Measurements from ENCODE around the gene PROM1.

PROM1 gene

DNA sequence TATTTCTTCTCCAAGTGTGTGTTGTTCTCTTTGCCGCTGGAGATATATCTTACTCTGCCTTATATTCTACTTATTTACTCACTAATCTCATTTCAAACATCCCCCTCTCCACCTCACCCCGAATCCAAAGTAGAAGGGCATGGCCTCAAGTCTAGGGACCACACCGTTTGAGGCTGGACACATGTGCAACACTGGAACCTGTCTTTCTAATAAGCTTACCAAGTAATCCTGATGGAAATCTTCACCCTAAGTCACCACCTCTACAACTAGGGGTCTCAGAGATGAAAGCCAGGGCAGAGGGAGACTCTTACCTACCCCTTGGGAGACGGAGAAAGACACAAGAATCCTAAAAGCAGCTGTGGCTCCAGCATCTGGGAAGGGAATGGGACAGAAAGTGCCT is 6.0 kb downstream of the PROM1 start:
- no peaks in the 10 kb centered on the region for H3K79me1 ChIP-seq (replicated peaks; ENCODE audit: low read length, poor library complexity, severe bottlenecking)
- no peak overlapping the region for H3K4ac ChIP-seq (ENCODE audit: low read depth in 1 of 2, low read length in 2 of 2)
- H2AFZ ChIP-seq (ENCODE audit: low read depth, low read length), result no peak overlapping the region
- peaks cover 10 to 79% of the 10 kb centered on the region in 2 experiments for H3K27me3 ChIP-seq (ENCODE audit: control insufficient read depth in 1 of 2, insufficient read depth in 1 of 2, low read length in 2 of 2)
- H3K27ac ChIP-seq (ENCODE audit: low read length, poor library complexity, severe bottlenecking), result no peak overlapping the region
- no peak overlapping the region for H2BK120ac ChIP-seq (ENCODE audit: low read depth, low read length)
- H3K4me1 ChIP-seq (ENCODE audit: control insufficient read depth, insufficient read depth, low read depth, low read length), result peaks cover 13% of the 10 kb centered on the region
- DNase-seq, result no peak
- no peak overlapping the region for H2BK12ac ChIP-seq (ENCODE audit: low read length in 2 of 2)
- no peaks in the 10 kb centered on the region for H3K9me3 ChIP-seq (ENCODE audit: control insufficient read depth, low read length)
- H2BK5ac ChIP-seq (ENCODE audit: low read depth, low read length, poor library complexity, severe bottlenecking), result no peak overlapping the region
- no peak overlapping the region for H3K4me2 ChIP-seq (ENCODE audit: low read length, poor library complexity, severe bottlenecking)
- no peak overlapping the region for H2AK5ac ChIP-seq (ENCODE audit: low read length, severe bottlenecking)
- H2BK15ac ChIP-seq (ENCODE audit: low read depth, poor library complexity, severe bottlenecking), result no peak overlapping the region
- no peak overlapping the region for H3K4me3 ChIP-seq (ENCODE audit: insufficient read depth in 1 of 2, low read depth in 1 of 2, low read length in 2 of 2)
- no peak overlapping the region for H4K8ac ChIP-seq (ENCODE audit: low read length)
- H3K9ac ChIP-seq (ENCODE audit: low read length), result no peak overlapping the region
- no peak overlapping the region for H3K14ac ChIP-seq (ENCODE audit: low read length in 2 of 2)
- peaks cover 0 to 5% of the 10 kb centered on the region in 2 experiments for H3K36me3 ChIP-seq (ENCODE audit: control insufficient read depth in 1 of 2, insufficient read depth in 2 of 2, low read depth in 1 of 2, low read length in 2 of 2)
- no peak overlapping the region for H3K23ac ChIP-seq (ENCODE audit: low read length in 2 of 2)
- WGBS, result 81% methylated on average over 4 of the region's 4 CpGs
- no peak overlapping the region for H3K18ac ChIP-seq (ENCODE audit: low read depth in 1 of 2, low read length in 2 of 2)
- no peak overlapping the region for H4K91ac ChIP-seq (ENCODE audit: low read length)

DNA sequence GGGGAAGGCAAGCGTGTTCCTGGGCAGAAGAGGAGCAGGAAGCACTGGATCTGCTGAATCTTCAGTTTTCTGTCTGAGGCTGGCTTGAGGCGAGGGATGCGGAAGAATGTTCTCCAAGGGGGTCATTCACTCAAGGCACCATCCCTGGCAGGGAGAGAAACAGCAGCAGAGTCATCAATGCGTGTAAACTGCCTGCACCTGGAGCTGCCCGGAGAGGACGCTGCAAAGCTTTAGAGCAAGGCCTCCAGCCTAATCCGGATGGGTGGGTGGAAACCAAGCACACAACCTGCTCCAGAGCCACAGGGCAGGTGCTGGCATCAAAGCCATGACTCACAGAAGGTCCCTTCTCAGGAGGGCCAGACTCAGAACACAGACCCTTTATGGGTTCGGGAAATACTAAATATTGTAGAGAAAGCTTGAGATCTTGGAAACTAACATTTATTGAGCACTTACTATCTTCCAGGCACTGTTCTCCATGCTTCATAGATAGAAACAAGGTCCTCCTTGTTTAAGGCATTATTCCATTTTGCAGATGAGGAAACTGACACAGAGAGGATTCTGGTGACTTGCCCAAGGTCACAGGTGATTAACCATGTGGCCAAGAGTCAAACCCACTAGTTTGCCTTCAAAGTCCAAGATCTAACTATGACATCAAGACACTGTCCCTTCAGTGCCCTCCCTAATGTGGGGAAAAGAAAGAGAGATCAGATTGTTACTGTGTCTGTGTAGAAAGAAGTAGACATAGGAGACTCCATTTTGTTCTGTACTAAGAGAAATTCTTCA is 7.7 kb downstream of the PROM1 start:
- H3K18ac ChIP-seq (ENCODE audit: low read depth in 1 of 2, low read length in 2 of 2), result no peak overlapping the region
- H3K36me3 ChIP-seq (ENCODE audit: control insufficient read depth in 1 of 2, insufficient read depth in 2 of 2, low read depth in 1 of 2, low read length in 2 of 2), result peaks cover 0 to 5% of the 10 kb centered on the region in 2 experiments
- DNase-seq, result no peak
- no peaks in the 10 kb centered on the region for H3K9me3 ChIP-seq (ENCODE audit: control insufficient read depth, low read length)
- H2BK120ac ChIP-seq (ENCODE audit: low read depth, low read length), result no peak overlapping the region
- H3K4me2 ChIP-seq (ENCODE audit: low read length, poor library complexity, severe bottlenecking), result no peak overlapping the region
- H2BK12ac ChIP-seq (ENCODE audit: low read length in 2 of 2), result peak overlapping the region in 1 of 2 experiments; percentile 19
- peak overlapping the region; percentile 49 for H2AK5ac ChIP-seq (ENCODE audit: low read length, severe bottlenecking)
- H2BK5ac ChIP-seq (ENCODE audit: low read depth, low read length, poor library complexity, severe bottlenecking), result no peak overlapping the region
- no peak overlapping the region for H2BK15ac ChIP-seq (ENCODE audit: low read depth, poor library complexity, severe bottlenecking)
- peak overlapping the region in 1 of 2 experiments; percentile 66 for H3K14ac ChIP-seq (ENCODE audit: low read length in 2 of 2)
- no peak overlapping the region for H3K4me3 ChIP-seq (ENCODE audit: insufficient read depth in 1 of 2, low read depth in 1 of 2, low read length in 2 of 2)
- no peak overlapping the region for H4K91ac ChIP-seq (ENCODE audit: low read length)
- no peak overlapping the region for H3K23ac ChIP-seq (ENCODE audit: low read length in 2 of 2)
- peaks cover 9% of the 10 kb centered on the region for H3K4me1 ChIP-seq (ENCODE audit: control insufficient read depth, insufficient read depth, low read depth, low read length)
- no peak overlapping the region for H3K27ac ChIP-seq (ENCODE audit: low read length, poor library complexity, severe bottlenecking)
- no peak overlapping the region for H2AFZ ChIP-seq (ENCODE audit: low read depth, low read length)
- 81% methylated on average over 7 of the region's 8 CpGs for WGBS
- H3K27me3 ChIP-seq (ENCODE audit: control insufficient read depth in 1 of 2, insufficient read depth in 1 of 2, low read length in 2 of 2), result peaks cover 0 to 80% of the 10 kb centered on the region in 2 experiments
- H3K4ac ChIP-seq (ENCODE audit: low read depth in 1 of 2, low read length in 2 of 2), result no peak overlapping the region
- no peak overlapping the region for H4K8ac ChIP-seq (ENCODE audit: low read length)
- no peaks in the 10 kb centered on the region for H3K79me1 ChIP-seq (replicated peaks; ENCODE audit: low read length, poor library complexity, severe bottlenecking)
- H3K9ac ChIP-seq (ENCODE audit: low read length), result no peak overlapping the region

DNA sequence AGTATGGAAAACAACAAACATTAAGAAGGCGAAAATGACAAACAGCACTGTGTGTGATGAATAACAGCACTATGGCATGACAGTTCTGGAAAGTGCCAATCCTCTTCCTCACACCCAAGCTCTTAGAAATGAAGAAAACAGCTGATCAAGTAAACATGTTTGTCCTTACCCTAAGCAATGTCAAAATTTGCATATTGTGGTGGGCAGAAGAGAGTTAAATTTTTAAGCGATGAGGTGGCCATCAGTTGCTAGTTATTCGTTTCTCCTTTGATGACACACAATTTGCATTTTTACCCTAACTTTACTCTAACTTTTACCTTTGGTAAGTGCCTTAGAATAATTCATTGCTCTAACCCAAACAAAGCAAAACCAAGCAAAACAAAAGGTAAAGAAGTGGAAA is 8.8 kb downstream of the PROM1 start:
- Histone ChIP-seq H3K23ac (ENCODE audit: low read length in 2 of 2) (no peak overlapping the region), H2AK5ac (ENCODE audit: low read length, severe bottlenecking) (no peak overlapping the region), H3K4ac (ENCODE audit: low read depth in 1 of 2, low read length in 2 of 2) (no peak overlapping the region), H3K9me3 (ENCODE audit: control insufficient read depth, low read length) (no peaks in the 10 kb centered on the region), H2BK15ac (ENCODE audit: low read depth, poor library complexity, severe bottlenecking) (no peak overlapping the region), H4K91ac (ENCODE audit: low read length) (no peak overlapping the region), H2AFZ (ENCODE audit: low read depth, low read length) (no peak overlapping the region), H3K9ac (ENCODE audit: low read length) (no peak overlapping the region), H3K36me3 (ENCODE audit: control insufficient read depth in 1 of 2, insufficient read depth in 2 of 2, low read depth in 1 of 2, low read length in 2 of 2) (peaks cover 0 to 5% of the 10 kb centered on the region in 2 experiments), H2BK12ac (ENCODE audit: low read length in 2 of 2) (no peak overlapping the region), H3K18ac (ENCODE audit: low read depth in 1 of 2, low read length in 2 of 2) (no peak overlapping the region), H3K4me3 (ENCODE audit: insufficient read depth in 1 of 2, low read depth in 1 of 2, low read length in 2 of 2) (no peak overlapping the region), H3K79me1 (replicated peaks; ENCODE audit: low read length, poor library complexity, severe bottlenecking) (no peaks in the 10 kb centered on the region), H3K14ac (ENCODE audit: low read length in 2 of 2) (no peak overlapping the region), H2BK5ac (ENCODE audit: low read depth, low read length, poor library complexity, severe bottlenecking) (no peak overlapping the region), H4K8ac (ENCODE audit: low read length) (no peak overlapping the region), H3K4me1 (ENCODE audit: control insufficient read depth, insufficient read depth, low read depth, low read length) (peaks cover 9% of the 10 kb centered on the region), H3K27ac (ENCODE audit: low read length, poor library complexity, severe bottlenecking) (no peak overlapping the region), H3K27me3 (ENCODE audit: control insufficient read depth in 1 of 2, insufficient read depth in 1 of 2, low read length in 2 of 2) (peaks cover 0 to 86% of the 10 kb centered on the region in 2 experiments), H3K4me2 (ENCODE audit: low read length, poor library complexity, severe bottlenecking) (no peak overlapping the region), H2BK120ac (ENCODE audit: low read depth, low read length) (no peak overlapping the region)
- no peak for DNase-seq
- 64% methylated on average over 3 of the region's 3 CpGs for WGBS

DNA sequence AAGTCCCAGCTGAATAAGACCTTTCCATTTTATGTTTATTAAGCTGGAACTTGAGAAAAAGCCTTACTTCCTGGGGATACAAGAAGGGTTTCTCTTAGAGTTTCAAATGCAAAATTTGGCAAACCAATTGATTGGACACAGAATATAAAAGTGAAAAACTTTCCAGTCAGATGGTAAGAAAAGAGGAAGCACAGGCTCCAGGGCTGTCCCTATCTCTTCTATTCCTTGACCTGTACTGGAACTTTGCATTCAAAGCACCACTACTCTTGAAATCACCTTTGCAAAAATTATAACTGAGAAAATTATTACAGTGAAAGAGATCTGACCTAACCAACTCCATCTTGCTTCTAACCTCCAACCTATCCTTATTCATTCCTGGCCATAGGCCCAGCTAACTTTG is 11.7 kb downstream of the PROM1 start:
- no peak overlapping the region for H3K9ac ChIP-seq (ENCODE audit: low read length)
- no peak overlapping the region for H3K14ac ChIP-seq (ENCODE audit: low read length in 2 of 2)
- H3K36me3 ChIP-seq (ENCODE audit: control insufficient read depth in 1 of 2, insufficient read depth in 2 of 2, low read depth in 1 of 2, low read length in 2 of 2), result peaks cover 0 to 7% of the 10 kb centered on the region in 2 experiments
- no peaks in the 10 kb centered on the region for H3K79me1 ChIP-seq (replicated peaks; ENCODE audit: low read length, poor library complexity, severe bottlenecking)
- no peak overlapping the region for H2BK5ac ChIP-seq (ENCODE audit: low read depth, low read length, poor library complexity, severe bottlenecking)
- no peaks in the 10 kb centered on the region for H3K9me3 ChIP-seq (ENCODE audit: control insufficient read depth, low read length)
- no peak overlapping the region for H3K18ac ChIP-seq (ENCODE audit: low read depth in 1 of 2, low read length in 2 of 2)
- no peak overlapping the region for H3K27ac ChIP-seq (ENCODE audit: low read length, poor library complexity, severe bottlenecking)
- H3K4me3 ChIP-seq (ENCODE audit: insufficient read depth in 1 of 2, low read depth in 1 of 2, low read length in 2 of 2), result no peak overlapping the region
- H2BK15ac ChIP-seq (ENCODE audit: low read depth, poor library complexity, severe bottlenecking), result no peak overlapping the region
- no peak overlapping the region for H2BK120ac ChIP-seq (ENCODE audit: low read depth, low read length)
- no peak overlapping the region for H3K4ac ChIP-seq (ENCODE audit: low read depth in 1 of 2, low read length in 2 of 2)
- no peak overlapping the region for H2AK5ac ChIP-seq (ENCODE audit: low read length, severe bottlenecking)
- peaks cover 0 to 70% of the 10 kb centered on the region in 2 experiments for H3K27me3 ChIP-seq (ENCODE audit: control insufficient read depth in 1 of 2, insufficient read depth in 1 of 2, low read length in 2 of 2)
- no peak overlapping the region for H3K4me2 ChIP-seq (ENCODE audit: low read length, poor library complexity, severe bottlenecking)
- no peak for DNase-seq
- H4K91ac ChIP-seq (ENCODE audit: low read length), result no peak overlapping the region
- H3K4me1 ChIP-seq (ENCODE audit: control insufficient read depth, insufficient read depth, low read depth, low read length), result peaks cover 6% of the 10 kb centered on the region
- H2AFZ ChIP-seq (ENCODE audit: low read depth, low read length), result no peak overlapping the region
- H2BK12ac ChIP-seq (ENCODE audit: low read length in 2 of 2), result no peak overlapping the region
- H4K8ac ChIP-seq (ENCODE audit: low read length), result no peak overlapping the region
- no peak overlapping the region for H3K23ac ChIP-seq (ENCODE audit: low read length in 2 of 2)
